ENCODE measurements around the gene UBR4. TPM values are rescaled to one million over a fixed set of nuclear protein-coding genes. Genes with fewer than 3 reads are reported as not detected.
A peak's percentile ranks its signal among the peaks of the same experiment; 100 is the strongest.

Gene UBR4
- total and polyA plus RNA-seq, 11 donors: 44.8 to 150 (median 87.2) TPM

GRCh38 chr1:19140465-19140864, 69.6 kb downstream of the UBR4 start:
- ATAC-seq: peak; percentile 52 to 92 (median 74)
- Histone ChIP-seq H3K27me3 (no peaks in the 10 kb centered on the region), H3K9me3 (no peaks in the 10 kb centered on the region), H3K27ac (peak overlapping the region in 11 of 12 donors; percentile 4 to 76 (median 52)), H3K36me3 (peaks cover 0 to 100% (median 100%) of the 10 kb centered on the region in 9 donors), H3K4me1 (peaks cover 0 to 17% (median 6%) of the 10 kb centered on the region in 12 donors), H3K4me3 (no peak overlapping the region)
- TF ChIP-seq, protein P1, sequence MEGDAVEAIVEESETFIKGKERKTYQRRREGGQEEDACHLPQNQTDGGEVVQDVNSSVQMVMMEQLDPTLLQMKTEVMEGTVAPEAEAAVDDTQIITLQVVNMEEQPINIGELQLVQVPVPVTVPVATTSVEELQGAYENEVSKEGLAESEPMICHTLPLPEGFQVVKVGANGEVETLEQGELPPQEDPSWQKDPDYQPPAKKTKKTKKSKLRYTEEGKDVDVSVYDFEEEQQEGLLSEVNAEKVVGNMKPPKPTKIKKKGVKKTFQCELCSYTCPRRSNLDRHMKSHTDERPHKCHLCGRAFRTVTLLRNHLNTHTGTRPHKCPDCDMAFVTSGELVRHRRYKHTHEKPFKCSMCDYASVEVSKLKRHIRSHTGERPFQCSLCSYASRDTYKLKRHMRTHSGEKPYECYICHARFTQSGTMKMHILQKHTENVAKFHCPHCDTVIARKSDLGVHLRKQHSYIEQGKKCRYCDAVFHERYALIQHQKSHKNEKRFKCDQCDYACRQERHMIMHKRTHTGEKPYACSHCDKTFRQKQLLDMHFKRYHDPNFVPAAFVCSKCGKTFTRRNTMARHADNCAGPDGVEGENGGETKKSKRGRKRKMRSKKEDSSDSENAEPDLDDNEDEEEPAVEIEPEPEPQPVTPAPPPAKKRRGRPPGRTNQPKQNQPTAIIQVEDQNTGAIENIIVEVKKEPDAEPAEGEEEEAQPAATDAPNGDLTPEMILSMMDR (IDR thresholded peaks at IDR 0.05): no peak
- TF ChIP-seq POLR2A (IDR thresholded peaks at IDR 0.05): no peak
- peak in 2 of 5 donors; percentile 26 to 36 for DNase-seq
- intact Hi-C loops (cut with DNase I): loop anchor here in 1 of 10 donors (1.0 kb wide), 1 partner anchor 16 kb away; no protein-coding TSS in a partner anchor
- 58 to 74% (median 71%) methylated on average over 9 to 12 of the region's 12 CpGs for WGBS, 4 donors

DNA sequence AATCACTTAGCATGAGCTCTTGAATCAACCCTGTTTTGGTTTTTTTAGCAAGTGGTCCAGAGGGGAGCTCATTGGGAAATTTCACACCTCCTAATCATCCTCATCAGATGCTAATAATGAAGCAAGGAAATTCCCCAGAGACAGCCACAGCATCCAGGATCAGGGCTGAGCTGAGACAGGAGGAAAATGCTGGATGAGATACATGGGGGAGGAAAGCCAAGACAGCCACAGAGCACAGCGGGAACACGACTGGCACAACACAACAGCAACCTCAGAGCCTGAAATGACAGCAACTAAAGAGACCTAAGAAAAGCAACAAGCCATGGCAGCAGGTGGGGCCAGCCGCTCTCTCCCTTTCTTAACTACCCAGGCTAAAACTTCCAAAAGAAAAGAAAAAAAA, 70.4 kb downstream of the UBR4 start:
- WGBS, 4 donors: 58 to 71% (median 62%) methylated on average over 3 of the region's 3 CpGs
- intact Hi-C loops (cut with DNase I): loop anchor here in 2 of 10 donors (1.0 to 5.0 kb wide), 2 partner anchors 17 to 33 kb away; no protein-coding TSS in a partner anchor
- peaks cover 0 to 100% (median 100%) of the 10 kb centered on the region in 9 donors for H3K36me3 ChIP-seq

DNA sequence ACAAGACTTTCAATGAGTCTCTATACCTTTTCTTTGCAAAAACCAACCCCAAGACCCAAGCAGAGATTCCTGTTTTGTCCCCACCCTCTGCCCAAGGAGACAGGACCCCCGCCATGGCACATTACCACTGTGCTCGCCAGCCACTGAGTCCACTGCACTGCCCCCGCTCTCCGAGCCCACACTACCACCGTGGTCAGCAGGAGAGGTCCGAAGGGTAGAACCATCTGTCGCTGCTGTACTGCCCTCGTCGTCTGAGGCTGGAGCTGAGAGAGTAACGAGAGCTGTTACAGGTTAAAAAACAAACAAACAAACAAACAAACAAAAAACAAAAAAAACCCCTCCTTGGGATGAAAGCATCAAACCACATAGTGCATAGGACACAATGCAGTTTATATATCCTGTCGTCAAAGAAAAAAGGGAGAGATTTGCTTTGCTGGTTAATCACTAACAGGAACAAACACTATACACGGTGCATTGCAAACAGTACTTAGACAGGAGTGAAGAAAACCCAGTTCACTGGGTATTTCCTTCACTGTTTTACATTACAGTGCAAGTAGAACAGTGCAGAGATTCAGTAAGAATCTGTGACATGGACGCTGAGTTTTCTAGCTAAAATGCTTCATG, 71.0 kb downstream of the UBR4 start:
- Histone ChIP-seq H3K27me3 (no peaks in the 10 kb centered on the region), H3K36me3 (peaks cover 0 to 100% (median 100%) of the 10 kb centered on the region in 9 donors), H3K4me1 (peaks cover 0 to 17% (median 6%) of the 10 kb centered on the region in 12 donors), H3K27ac (no peak overlapping the region), H3K4me3 (no peak overlapping the region), H3K9me3 (peaks cover 0 to 2% (median 0%) of the 10 kb centered on the region in 12 donors)
- intact Hi-C loops (cut with DNase I): loop anchor here in 1 of 10 donors (5.0 kb wide), 1 partner anchor 33 kb away; no protein-coding TSS in a partner anchor
- no peak for TF ChIP-seq POLR2A (IDR thresholded peaks at IDR 0.05)
- TF ChIP-seq, protein P1 (IDR thresholded peaks at IDR 0.05): no peak
- no peak for ATAC-seq
- 79 to 84% (median 82%) methylated on average over 13 of the region's 13 CpGs for WGBS, 4 donors
- no peak for DNase-seq

More for the DNA sequence above, 70.4 kb downstream of the UBR4 start:
- H3K4me3 ChIP-seq: no peak overlapping the region
- no peak for DNase-seq
- TF ChIP-seq POLR2A (IDR thresholded peaks at IDR 0.05): no peak
- peak overlapping the region in 4 of 12 donors; percentile 14 to 76 (median 54) for H3K27ac ChIP-seq
- peaks cover 0 to 17% (median 6%) of the 10 kb centered on the region in 12 donors for H3K4me1 ChIP-seq
- no peak for ATAC-seq
- no peaks in the 10 kb centered on the region for H3K27me3 ChIP-seq
- no peaks in the 10 kb centered on the region for H3K9me3 ChIP-seq

- H3K9me3 ChIP-seq: peaks cover 0 to 9% (median 4%) of the 10 kb centered on the region in 12 donors
- no peak overlapping the region for H3K27ac ChIP-seq
- ATAC-seq: no peak
- TF ChIP-seq, protein P1 (IDR thresholded peaks at IDR 0.05): no peak
- TF ChIP-seq POLR2A (IDR thresholded peaks at IDR 0.05): no peak
- no peak overlapping the region for H3K4me3 ChIP-seq
- peaks cover 0 to 100% (median 100%) of the 10 kb centered on the region in 9 donors for H3K36me3 ChIP-seq
- no peaks in the 10 kb centered on the region for H3K27me3 ChIP-seq
- no peak for DNase-seq
- H3K4me1 ChIP-seq: peaks cover 0 to 17% (median 6%) of the 10 kb centered on the region in 12 donors
- WGBS, 4 donors: 87 to 97% (median 92%) methylated on average over 1 of the region's 1 CpG
- intact Hi-C loops (cut with DNase I): loop anchor here in 1 of 10 donors (5.0 kb wide), 1 partner anchor 34 kb away; no protein-coding TSS in a partner anchor
Observed at GRCh38 chr1:19138331-19138730, 71.7 kb downstream of the UBR4 start.
